ENCODE measurements around the gene DHRS1. TPM values are rescaled to one million over a fixed set of nuclear protein-coding genes. Genes with fewer than 3 reads are reported as not detected.

DHRS1 gene
- total RNA-seq, 1 donor from 2014 or later: 84.2 TPM

DNA sequence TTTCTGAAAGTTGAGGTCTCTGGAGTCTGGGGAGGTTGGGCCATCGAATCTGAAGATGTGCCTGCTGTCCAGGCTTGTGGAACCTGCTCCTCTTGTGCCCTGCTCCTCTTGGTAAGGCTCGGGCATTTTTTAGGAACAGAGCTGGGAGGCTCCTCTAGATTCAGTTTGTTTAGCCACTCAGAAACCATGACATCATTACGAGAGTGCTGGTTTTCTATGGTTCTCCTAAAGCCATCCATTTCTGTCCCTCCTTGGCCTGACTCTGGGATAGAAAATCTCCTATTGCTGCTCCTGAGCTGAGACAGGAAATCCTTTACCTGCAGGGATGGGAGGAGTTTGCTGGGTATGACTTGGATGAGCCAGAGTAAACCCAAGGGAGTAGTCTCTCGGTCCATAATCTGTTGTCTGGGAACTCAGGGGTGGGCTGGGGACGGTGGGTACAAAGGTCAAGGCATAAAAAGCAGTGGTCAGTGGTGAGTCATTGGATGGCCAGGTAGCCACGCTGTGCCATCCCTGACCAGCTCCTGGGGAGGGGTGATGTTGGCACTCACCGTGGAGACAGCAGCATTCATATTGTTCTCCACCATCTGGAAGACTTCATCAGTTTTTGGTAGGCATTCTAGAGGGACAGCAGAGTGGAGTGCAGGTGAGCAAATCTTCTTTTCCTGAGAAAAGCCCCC lies 37.7 kb upstream of the DHRS1 start:
- peaks cover 59% of the 10 kb centered on the region for H3K4me1 ChIP-seq
- intact Hi-C loops (cut with DNase I): no loop called here
- TF ChIP-seq POLR2AphosphoS5 (IDR thresholded peaks at IDR 0.05; ENCODE audit: insufficient read depth in 1 of 2, low read depth in 1 of 2): no peak
- TF ChIP-seq, protein P1, sequence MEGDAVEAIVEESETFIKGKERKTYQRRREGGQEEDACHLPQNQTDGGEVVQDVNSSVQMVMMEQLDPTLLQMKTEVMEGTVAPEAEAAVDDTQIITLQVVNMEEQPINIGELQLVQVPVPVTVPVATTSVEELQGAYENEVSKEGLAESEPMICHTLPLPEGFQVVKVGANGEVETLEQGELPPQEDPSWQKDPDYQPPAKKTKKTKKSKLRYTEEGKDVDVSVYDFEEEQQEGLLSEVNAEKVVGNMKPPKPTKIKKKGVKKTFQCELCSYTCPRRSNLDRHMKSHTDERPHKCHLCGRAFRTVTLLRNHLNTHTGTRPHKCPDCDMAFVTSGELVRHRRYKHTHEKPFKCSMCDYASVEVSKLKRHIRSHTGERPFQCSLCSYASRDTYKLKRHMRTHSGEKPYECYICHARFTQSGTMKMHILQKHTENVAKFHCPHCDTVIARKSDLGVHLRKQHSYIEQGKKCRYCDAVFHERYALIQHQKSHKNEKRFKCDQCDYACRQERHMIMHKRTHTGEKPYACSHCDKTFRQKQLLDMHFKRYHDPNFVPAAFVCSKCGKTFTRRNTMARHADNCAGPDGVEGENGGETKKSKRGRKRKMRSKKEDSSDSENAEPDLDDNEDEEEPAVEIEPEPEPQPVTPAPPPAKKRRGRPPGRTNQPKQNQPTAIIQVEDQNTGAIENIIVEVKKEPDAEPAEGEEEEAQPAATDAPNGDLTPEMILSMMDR (IDR thresholded peaks at IDR 0.05): no peak
- TF ChIP-seq POLR2A (IDR thresholded peaks at IDR 0.05): no peak
- H3K4me3 ChIP-seq: no peak overlapping the region
- H3K36me3 ChIP-seq: peaks cover 0 to 9% of the 10 kb centered on the region in 2 donors
- no peaks in the 10 kb centered on the region for H3K9me3 ChIP-seq
- no peak for DNase-seq (ENCODE audit: extremely low spot score in 2 of 2)
- H3K27me3 ChIP-seq: no peaks in the 10 kb centered on the region
- H3K27ac ChIP-seq: no peak overlapping the region

DNA sequence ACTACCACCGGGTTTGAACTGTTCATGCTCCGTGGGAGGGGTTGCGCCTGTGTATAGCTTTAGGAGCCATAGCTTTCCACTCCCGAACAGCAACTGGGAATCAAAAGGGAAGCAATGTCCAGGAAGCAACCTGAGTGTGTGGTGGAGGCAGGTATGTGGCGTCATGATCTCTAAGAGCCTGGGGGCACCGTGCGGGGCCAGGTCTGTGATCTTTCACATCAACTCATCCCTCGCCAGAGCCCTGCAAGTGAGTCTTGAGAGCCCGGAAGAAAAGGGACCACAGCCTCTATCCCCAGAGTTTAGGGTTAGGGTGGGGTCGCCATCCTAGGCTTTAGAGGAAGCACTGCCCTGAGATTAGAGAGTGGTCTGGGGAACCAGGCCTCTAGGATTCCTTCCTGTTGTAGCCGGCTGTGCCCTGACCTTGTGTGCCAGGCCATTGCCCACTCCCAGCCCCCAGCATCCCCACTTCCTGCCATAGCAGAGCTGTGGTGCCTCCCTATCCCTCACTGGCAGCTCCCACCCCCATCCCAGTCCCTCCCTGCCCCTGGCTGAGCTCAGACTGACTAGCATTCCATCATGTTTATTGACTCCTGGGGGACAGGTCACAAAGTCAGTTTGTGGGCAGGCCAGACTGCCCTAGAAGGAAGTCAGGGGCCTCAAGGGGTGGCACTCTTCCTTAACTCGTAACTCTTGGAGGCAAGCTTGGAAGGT lies 36.0 kb upstream of the DHRS1 start:
- peak overlapping the region in 1 of 2 donors; percentile 52 for H3K4me3 ChIP-seq
- no peaks in the 10 kb centered on the region for H3K9me3 ChIP-seq
- intact Hi-C loops (cut with DNase I): no loop called here
- H3K27me3 ChIP-seq: no peaks in the 10 kb centered on the region
- peak overlapping the region; percentile 71 for H3K27ac ChIP-seq
- no peak for DNase-seq (ENCODE audit: extremely low spot score in 2 of 2)
- peaks cover 0 to 9% of the 10 kb centered on the region in 2 donors for H3K36me3 ChIP-seq
- TF ChIP-seq POLR2AphosphoS5 (IDR thresholded peaks at IDR 0.05; ENCODE audit: insufficient read depth in 1 of 2, low read depth in 1 of 2) (peak; percentile 13 to 39), POLR2A (IDR thresholded peaks at IDR 0.05) (no peak)
- peaks cover 68% of the 10 kb centered on the region for H3K4me1 ChIP-seq

DNA sequence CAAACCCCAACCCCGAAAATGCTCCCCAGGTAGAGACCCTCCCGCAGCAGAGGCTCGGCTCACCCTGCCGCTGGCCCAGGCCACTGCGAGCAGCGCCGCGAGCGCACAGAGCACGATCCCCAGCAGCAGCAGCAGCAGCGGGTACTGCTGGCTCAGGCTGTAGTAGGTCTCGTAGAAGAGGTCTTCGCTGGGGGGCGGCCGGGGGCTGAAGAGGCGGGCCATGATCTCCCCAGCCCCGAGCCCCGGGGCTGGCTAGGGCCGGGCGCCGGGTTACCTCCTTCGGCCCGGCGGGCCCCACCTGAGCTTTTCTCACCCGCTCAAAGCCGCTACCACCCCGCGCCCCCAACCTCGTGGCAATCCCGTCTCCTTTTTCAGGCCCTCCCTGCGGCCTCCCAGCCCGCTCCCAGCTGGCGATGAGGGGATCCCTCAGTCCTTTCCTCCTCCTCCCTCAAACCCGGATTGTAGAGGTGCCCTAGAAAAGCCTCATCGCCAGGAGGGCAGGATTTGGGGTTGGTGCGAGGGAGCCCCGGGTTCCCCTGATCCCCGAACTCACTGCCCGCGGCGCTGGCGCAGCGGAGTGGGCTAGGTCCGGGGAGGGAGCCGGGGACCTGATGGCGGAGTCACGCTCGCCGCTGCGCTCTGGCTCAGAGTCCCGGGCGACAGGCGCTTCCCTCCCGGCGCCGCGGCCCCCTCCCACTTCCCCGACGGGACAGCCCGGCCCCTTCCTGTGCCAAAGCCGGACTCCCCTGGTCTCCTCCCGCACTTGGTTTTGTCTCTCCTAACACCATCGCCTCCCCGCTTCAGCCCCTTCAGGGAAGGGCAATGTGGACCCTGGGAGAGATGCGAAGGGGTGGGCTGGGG lies 35.1 kb upstream of the DHRS1 start, which contains the start of gene ADCY4:
TSS of gene ADCY4 (minus strand) at position 641 of the 861 bp plus-strand sequence. CDS start at position 222, 419 bp downstream.
- DNase-seq (ENCODE audit: extremely low spot score in 2 of 2): no peak
- peaks cover 68% of the 10 kb centered on the region for H3K4me1 ChIP-seq
- H3K4me3 ChIP-seq: peak within 1 kb of the TSS; percentile 40 to 52
- H3K27me3 ChIP-seq: no peaks in the 10 kb centered on the region
- TF ChIP-seq POLR2AphosphoS5 (IDR thresholded peaks at IDR 0.05; ENCODE audit: insufficient read depth in 1 of 2, low read depth in 1 of 2) (peak in 1 of 2 donors; percentile 46), POLR2A (IDR thresholded peaks at IDR 0.05) (no peak)
- intact Hi-C loops (cut with DNase I): no loop called here
- H3K27ac ChIP-seq: peak within 1 kb of the TSS; percentile 71
- peaks cover 0 to 9% of the 10 kb centered on the region in 2 donors for H3K36me3 ChIP-seq
- H3K9me3 ChIP-seq: no peaks in the 10 kb centered on the region

DNA sequence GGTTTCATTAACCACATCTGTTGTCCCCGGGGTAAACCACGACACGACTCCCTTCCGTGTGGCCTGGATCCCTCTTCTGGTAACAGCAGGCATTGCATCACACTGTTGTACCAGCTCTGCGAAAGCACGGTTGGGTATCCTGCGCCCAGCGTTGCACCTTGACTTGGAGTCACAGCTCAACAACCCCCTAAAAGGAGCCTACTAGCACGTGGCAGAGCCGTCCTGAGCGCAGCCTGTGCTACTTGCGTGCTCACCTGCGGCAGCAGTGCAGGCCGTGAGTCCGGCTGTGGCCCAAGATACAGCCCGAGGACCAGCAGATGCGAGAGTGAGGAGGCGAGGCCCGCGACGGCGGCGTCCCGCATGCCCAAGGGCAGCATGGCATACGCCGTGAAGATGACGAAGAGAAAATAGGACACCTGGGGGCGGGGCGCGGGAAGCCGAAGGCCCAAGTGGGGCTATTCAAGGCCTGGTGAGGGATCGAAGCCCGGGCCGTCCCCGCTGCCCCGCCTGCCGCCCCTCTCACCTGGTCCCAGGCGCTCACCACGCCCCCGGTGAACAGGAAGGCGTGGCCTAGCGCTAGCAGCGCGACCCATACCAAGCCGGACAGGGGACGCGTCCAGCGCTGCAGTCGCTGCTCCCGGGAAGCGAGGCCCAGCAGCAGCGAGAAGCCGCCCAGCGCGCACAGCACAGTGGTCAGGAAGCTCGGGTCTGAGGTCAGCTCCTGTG lies 32.9 kb upstream of the DHRS1 start:
- Histone ChIP-seq H3K36me3 (no peaks in the 10 kb centered on the region), H3K27me3 (no peaks in the 10 kb centered on the region), H3K27ac (no peak overlapping the region), H3K4me3 (peak overlapping the region; percentile 28 to 33), H3K4me1 (peaks cover 49% of the 10 kb centered on the region), H3K9me3 (no peaks in the 10 kb centered on the region)
- TF ChIP-seq, protein P1 (IDR thresholded peaks at IDR 0.05): peak; percentile 38 to 81 (median 51)
- no peak for TF ChIP-seq POLR2A (IDR thresholded peaks at IDR 0.05)
- TF ChIP-seq POLR2AphosphoS5 (IDR thresholded peaks at IDR 0.05; ENCODE audit: insufficient read depth in 1 of 2, low read depth in 1 of 2): peak in 1 of 2 donors; percentile 30
- no peak for DNase-seq (ENCODE audit: extremely low spot score in 2 of 2)
- intact Hi-C loops (cut with DNase I): loop anchor here (2.0 kb wide), 1 partner anchor 100 kb away; no protein-coding TSS in a partner anchor

DNA sequence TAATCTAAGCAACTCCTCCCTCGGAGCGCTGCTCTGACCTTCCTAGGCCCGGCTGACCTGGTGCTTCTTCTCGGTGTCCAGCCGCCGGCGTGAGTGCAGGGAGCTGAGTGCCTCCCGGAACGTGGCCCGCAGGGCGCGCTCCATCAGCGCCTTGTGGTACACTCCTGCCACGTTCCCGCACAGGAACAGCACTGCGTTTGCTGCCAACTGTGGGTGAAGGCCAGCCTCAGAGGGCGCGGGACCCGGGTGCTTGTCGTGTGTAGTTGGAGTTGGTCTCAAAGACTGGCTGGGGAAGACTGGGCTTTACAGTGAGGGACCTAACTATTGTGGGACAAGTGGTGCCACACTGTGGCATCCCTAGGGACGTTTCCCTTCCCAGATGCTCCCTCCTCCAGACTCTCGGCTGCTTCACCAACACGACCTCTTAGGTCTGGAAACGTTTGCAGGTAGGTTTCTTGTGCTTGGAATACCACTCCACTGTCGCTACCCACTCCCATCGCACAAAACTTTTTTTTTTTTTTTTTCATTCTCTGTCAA lies 32.2 kb upstream of the DHRS1 start:
- Histone ChIP-seq H3K27me3 (no peaks in the 10 kb centered on the region), H3K4me3 (no peak overlapping the region), H3K9me3 (no peaks in the 10 kb centered on the region), H3K36me3 (no peaks in the 10 kb centered on the region), H3K4me1 (peaks cover 43% of the 10 kb centered on the region), H3K27ac (no peak overlapping the region)
- no peak for TF ChIP-seq POLR2AphosphoS5 (IDR thresholded peaks at IDR 0.05; ENCODE audit: insufficient read depth in 1 of 2, low read depth in 1 of 2)
- TF ChIP-seq, protein P1 (IDR thresholded peaks at IDR 0.05): no peak
- TF ChIP-seq POLR2A (IDR thresholded peaks at IDR 0.05): no peak
- no peak for DNase-seq (ENCODE audit: extremely low spot score in 2 of 2)
- intact Hi-C loops (cut with DNase I): loop anchor here (2.0 kb wide), 1 partner anchor 101 kb away; no protein-coding TSS in a partner anchor

Data from vagina (tissue), 2 donors.